Colonic mucosa (tissue), 4 donors: ENCODE data around the gene LCN9. TPM values are rescaled to one million over a fixed set of nuclear protein-coding genes. Genes with fewer than 3 reads are reported as not detected.

Experiments
- DNase-seq: peaks from one replicate; pipeline ENCODE4 v3.0.0-alpha.2; 2020
- H3K27ac ChIP-seq: fragments of 200-600 bp; one replicate; pipeline ENCODE4 v1.8.0; 2021
- H3K27me3 ChIP-seq: fragments of 200-600 bp; one replicate; pipeline ENCODE4 v1.8.0; 2021
- H3K36me3 ChIP-seq: fragments of 200-600 bp; one replicate; pipeline ENCODE4 v1.8.0; 2021
- H3K4me1 ChIP-seq: fragments of 200-600 bp; one replicate; pipeline ENCODE4 v1.8.0; 2021; ENCODE audit warnings: mild to moderate bottlenecking
- H3K4me3 ChIP-seq: fragments of 200-600 bp; one replicate; pipeline ENCODE4 v1.8.0; 2021
- H3K9ac ChIP-seq, 2 donors: one replicate each; pipeline ENCODE4 v1.7.0; 2013; ENCODE audit warnings: control low read depth in 2 of 2, low read depth in 2 of 2, low read length in 2 of 2
- H3K9me3 ChIP-seq: fragments of 200-600 bp; one replicate; pipeline ENCODE4 v1.8.0; 2021
- intact Hi-C: fragments of 100-400 bp; cut with DNase I; formaldehyde crosslinking; loops from one replicate; pipeline ENCODE4 v1.14.1; 2022
- total RNA-seq, 2 donors: library from RNA; stranded (reverse); fragmentation: NEBNext Ultra II Directional in 1 of 2; extraction: Animal tissue kit (Norgen Biotek cat#: 25700) in 1 of 2; gene quantifications; one replicate each; pipeline ENCODE4 v1.2.1, GENCODE V29; 2021
- TF ChIP-seq, protein P1 (sequence below): fragments of 200-600 bp; IDR thresholded peaks from one replicate; pipeline ENCODE4 v1.8.0; 2022; ENCODE audit warnings: antibody characterized with exemption, mild to moderate bottlenecking
- donor health status: healthy.
- donor health status: DM: no; HTN: no; CAD: no.
- donor health status: DM: no; HTN: no; CAD: no.

The LCN9 gene
- total RNA-seq, 2 donors from 2014 or later: not detected

DNA sequence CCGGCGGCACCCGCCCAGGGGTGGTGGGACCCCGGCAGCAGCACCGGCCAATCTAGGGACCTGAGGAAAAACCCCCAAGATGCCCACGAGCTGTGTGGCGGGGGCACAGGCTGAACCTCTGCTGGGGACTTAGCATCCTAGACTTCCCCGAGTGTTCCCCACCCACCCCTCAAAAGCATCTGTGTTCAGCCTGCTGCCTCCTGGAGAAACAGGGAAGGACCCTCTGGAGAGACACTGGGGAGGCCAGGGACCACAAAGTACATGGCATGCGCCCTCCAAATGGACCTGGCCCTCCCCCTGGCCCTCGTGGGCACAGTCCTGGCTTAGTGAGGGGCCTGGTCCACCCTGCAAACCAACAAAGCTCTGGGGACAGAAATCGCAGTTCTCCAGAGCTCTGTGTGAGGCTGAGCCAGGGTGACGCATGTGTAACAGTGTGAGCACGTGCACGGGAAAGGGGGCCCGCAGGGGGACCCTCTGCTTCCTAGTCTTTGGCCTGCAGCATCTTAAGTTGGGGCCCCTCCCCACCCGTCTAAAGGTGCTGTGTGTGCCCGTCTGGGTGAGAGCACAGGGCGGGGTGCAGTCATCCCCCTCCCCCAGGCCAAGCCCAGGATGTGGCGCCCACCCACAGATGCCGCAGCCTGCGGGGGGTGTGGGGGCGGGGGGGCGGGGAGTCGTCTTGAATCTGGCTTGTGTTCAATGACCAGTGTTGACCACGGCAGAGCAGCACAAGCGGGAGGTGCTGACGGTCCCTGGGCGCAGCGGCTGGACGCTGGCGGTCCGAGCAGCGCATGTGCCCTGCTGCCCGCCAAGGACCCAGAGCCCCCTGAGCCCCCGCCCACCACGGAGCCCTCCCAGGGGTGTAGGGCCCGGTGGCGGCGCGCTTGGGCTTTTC lies 38.2 kb downstream of the LCN9 start:
- TF ChIP-seq, protein P1, sequence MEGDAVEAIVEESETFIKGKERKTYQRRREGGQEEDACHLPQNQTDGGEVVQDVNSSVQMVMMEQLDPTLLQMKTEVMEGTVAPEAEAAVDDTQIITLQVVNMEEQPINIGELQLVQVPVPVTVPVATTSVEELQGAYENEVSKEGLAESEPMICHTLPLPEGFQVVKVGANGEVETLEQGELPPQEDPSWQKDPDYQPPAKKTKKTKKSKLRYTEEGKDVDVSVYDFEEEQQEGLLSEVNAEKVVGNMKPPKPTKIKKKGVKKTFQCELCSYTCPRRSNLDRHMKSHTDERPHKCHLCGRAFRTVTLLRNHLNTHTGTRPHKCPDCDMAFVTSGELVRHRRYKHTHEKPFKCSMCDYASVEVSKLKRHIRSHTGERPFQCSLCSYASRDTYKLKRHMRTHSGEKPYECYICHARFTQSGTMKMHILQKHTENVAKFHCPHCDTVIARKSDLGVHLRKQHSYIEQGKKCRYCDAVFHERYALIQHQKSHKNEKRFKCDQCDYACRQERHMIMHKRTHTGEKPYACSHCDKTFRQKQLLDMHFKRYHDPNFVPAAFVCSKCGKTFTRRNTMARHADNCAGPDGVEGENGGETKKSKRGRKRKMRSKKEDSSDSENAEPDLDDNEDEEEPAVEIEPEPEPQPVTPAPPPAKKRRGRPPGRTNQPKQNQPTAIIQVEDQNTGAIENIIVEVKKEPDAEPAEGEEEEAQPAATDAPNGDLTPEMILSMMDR: no peak
- H3K9ac ChIP-seq: no peak overlapping the region
- no peaks in the 10 kb centered on the region for H3K4me1 ChIP-seq
- no peak overlapping the region for H3K4me3 ChIP-seq
- intact Hi-C loops: no loop called here
- H3K27ac ChIP-seq: no peak overlapping the region
- H3K9me3 ChIP-seq: no peaks in the 10 kb centered on the region
- H3K27me3 ChIP-seq: peaks cover 14% of the 10 kb centered on the region
- no peaks in the 10 kb centered on the region for H3K36me3 ChIP-seq
- no peak for DNase-seq

DNA sequence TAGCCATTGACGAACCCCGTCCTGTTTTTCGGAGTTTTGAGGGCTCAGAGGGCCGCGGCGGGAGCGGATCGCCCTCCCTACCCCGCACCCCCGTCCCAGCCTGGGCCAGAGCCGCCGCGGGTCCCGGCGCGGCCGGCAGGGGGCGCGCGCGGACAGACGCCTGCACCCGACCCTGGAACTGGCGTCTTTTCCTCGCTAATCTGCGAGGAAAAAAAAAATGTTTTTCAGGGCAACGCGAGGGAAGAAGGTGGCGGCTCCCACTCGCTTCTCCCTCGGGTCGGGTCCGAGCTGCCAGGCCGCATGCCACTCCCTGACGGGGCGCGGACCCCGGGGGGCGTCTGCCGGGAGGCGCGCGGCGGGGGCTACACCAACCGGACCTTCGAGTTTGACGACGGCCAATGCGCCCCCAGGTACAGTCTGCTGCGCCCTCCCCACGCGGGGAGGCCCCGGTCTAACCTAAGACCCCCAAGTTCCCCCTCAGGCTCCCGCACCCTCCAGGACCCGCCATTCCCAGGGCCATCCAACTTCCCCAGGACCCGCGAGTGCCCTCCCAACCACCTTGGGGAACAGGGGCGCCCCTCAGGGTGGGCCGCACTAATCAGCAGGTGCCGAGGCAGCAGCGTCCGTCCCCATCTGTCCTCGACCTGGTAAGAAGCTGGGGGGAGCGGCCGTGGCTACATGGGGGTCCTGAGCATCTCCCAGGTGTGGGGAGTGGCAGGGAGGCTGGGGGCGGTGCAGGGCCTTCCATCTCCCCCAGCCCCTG lies 39.0 kb downstream of the LCN9 start, which contains the start of gene KCNT1:
TSS of gene KCNT1 (plus strand) at position 227 of the 763 bp plus-strand sequence. CDS start at position 301, 74 bp downstream.
- H3K4me3 ChIP-seq: no peak within 1 kb of the TSS

DNA sequence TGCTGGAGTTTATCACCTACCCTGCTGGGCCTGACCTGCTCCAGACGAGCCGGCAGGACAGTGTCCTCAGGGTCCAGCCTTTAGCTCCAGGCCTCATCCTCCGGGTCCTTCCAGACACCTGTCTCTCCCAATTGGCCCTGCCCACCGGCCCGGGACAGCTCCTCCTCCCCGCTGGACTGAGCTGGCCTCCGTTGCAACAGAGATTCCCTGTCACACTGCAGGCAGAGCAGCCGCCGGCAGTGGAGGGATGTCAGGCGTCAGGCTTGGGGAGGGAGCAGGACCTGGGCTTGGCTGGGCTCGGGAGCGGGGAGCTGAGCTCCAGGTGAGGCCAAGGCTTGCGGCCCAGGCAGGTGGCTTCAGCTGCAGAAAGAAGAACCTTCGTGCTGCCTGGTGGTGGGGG lies 40.6 kb downstream of the LCN9 start:
- Histone ChIP-seq H3K36me3 (no peaks in the 10 kb centered on the region), H3K9me3 (no peaks in the 10 kb centered on the region), H3K4me1 (no peaks in the 10 kb centered on the region), H3K27ac (no peak overlapping the region), H3K27me3 (peaks cover 14% of the 10 kb centered on the region), H3K4me3 (no peak overlapping the region), H3K9ac (no peak overlapping the region)
- intact Hi-C loops: no loop called here
- TF ChIP-seq, protein P1: no peak
- DNase-seq: no peak

More for the DNA sequence above, 39.0 kb downstream of the LCN9 start, which contains the start of gene KCNT1:
- no peaks in the 10 kb centered on the region for H3K9me3 ChIP-seq
- H3K27ac ChIP-seq: no peak within 1 kb of the TSS
- no peak within 1 kb of the TSS for H3K9ac ChIP-seq
- no peaks in the 10 kb centered on the region for H3K4me1 ChIP-seq
- no peaks in the 10 kb centered on the region for H3K36me3 ChIP-seq
- peaks cover 14% of the 10 kb centered on the region for H3K27me3 ChIP-seq
- DNase-seq: peak; percentile 35
- TF ChIP-seq, protein P1: peak; percentile 90
- intact Hi-C loops: no loop called here

- DNase-seq: no peak
- H3K9me3 ChIP-seq: no peaks in the 10 kb centered on the region
- H3K27me3 ChIP-seq: peaks cover 14% of the 10 kb centered on the region
- no peaks in the 10 kb centered on the region for H3K36me3 ChIP-seq
- no peak overlapping the region for H3K4me3 ChIP-seq
- intact Hi-C loops: no loop called here
- no peak overlapping the region for H3K9ac ChIP-seq
- TF ChIP-seq, protein P1: no peak
- no peak overlapping the region for H3K27ac ChIP-seq
- H3K4me1 ChIP-seq: no peaks in the 10 kb centered on the region
Observed at GRCh38 chr9:135704483-135704882, 41.4 kb downstream of the LCN9 start.

GRCh38 chr9:135705376-135705775 lies 42.3 kb downstream of the LCN9 start:
- H3K9ac ChIP-seq: no peak overlapping the region
- no peaks in the 10 kb centered on the region for H3K36me3 ChIP-seq
- no peak overlapping the region for H3K27ac ChIP-seq
- DNase-seq: no peak
- intact Hi-C loops: no loop called here
- no peak overlapping the region for H3K4me3 ChIP-seq
- TF ChIP-seq, protein P1: no peak
- peaks cover 14% of the 10 kb centered on the region for H3K27me3 ChIP-seq
- no peaks in the 10 kb centered on the region for H3K4me1 ChIP-seq
- no peaks in the 10 kb centered on the region for H3K9me3 ChIP-seq
